Panc1 (cell line): ENCODE data around the gene PXMP2. TPM values are rescaled to one million over a fixed set of nuclear protein-coding genes. Genes with fewer than 3 reads are reported as not detected.

Experiments
- ATAC-seq: fragments of 200-7000 bp; cut with Tn5 transposase; 2 replicates; pipeline ENCODE4 v1.9.1; 2020; ENCODE audit warnings: mild to moderate bottlenecking, moderate library complexity
- BruUV-seq: library from RNA; stranded (reverse); fragments of 400-500 nt; replicated peaks from 2 replicates; lab custom pipeline; 2021; lab: Mats Ljungman, UMichigan
- CTCF ChIA-PET: fragments of 300-600 bp; sonication (Branson Sonifier 250); formaldehyde crosslinking; loops from one replicate; lab custom pipeline; 2022; ENCODE audit warnings: antibody characterized with exemption; lab: Charles Lee
- POLR2A ChIA-PET: fragments of 300-600 bp; sonication (Branson Sonifier 250); formaldehyde crosslinking; loops from one replicate; lab custom pipeline; 2022; ENCODE audit warnings: antibody characterized with exemption; lab: Charles Lee
- DNase-seq: peaks from one replicate; pipeline ENCODE4 v3.0.0-alpha.2; 2010; ENCODE audit warnings: low read depth, low spot score
- H3K27ac ChIP-seq: 2 replicates; pipeline ENCODE4 v1.5.1; 2011; ENCODE audit warnings: mild to moderate bottlenecking, low read length, inconsistent platforms
- H3K27me3 ChIP-seq: fragments of 200-500 bp; sonication (Bioruptor generic); 2 replicates; pipeline ENCODE4 v1.6.0; 2014; ENCODE audit warnings: low read length, inconsistent platforms; ENCODE audit not compliant: control insufficient read depth, insufficient read depth
- H3K36me3 ChIP-seq: fragments of 200-500 bp; sonication (Bioruptor generic); 2 replicates; pipeline ENCODE4 v1.5.1; 2014; ENCODE audit warnings: inconsistent platforms, mild to moderate bottlenecking, low read length, moderate library complexity; ENCODE audit not compliant: control insufficient read depth, insufficient read depth
- H3K4me1 ChIP-seq: 2 replicates; pipeline ENCODE4 v1.5.1; 2011; ENCODE audit warnings: inconsistent platforms, mild to moderate bottlenecking, low read length, moderate library complexity; ENCODE audit not compliant: control insufficient read depth, insufficient read depth
- H3K4me3 ChIP-seq, 2 experiments: 2 replicates each; pipeline ENCODE4 v1.5.1; 2011 to 2012; ENCODE audit warnings: low read depth in 2 of 2, low read length in 2 of 2, mild to moderate bottlenecking in 2 of 2, inconsistent platforms in 1 of 2, moderate library complexity in 1 of 2
- H3K9me3 ChIP-seq: fragments of 200-500 bp; sonication (Bioruptor generic); 2 replicates; pipeline ENCODE4 v1.5.1; 2014; ENCODE audit warnings: low read depth, mild to moderate bottlenecking, inconsistent platforms, low read length, moderate library complexity; ENCODE audit not compliant: control insufficient read depth, insufficient read depth
- POLR2AphosphoS5 ChIP-seq: IDR thresholded peaks from 2 replicates; pipeline ENCODE4 v1.6.1; 2012; ENCODE audit warnings: mild to moderate bottlenecking, low read depth, low read length, moderate library complexity
- SIN3A ChIP-seq: IDR thresholded peaks from 2 replicates; pipeline ENCODE4 v1.6.1; 2012; ENCODE audit warnings: low read depth, mild to moderate bottlenecking, low read length, moderate library complexity, borderline replicate concordance; ENCODE audit not compliant: insufficient read depth
- TCF7L2 ChIP-seq: IDR thresholded peaks from 2 replicates; pipeline ENCODE4 v1.6.1; 2011; ENCODE audit warnings: mild to moderate bottlenecking, low read depth, low read length, inconsistent platforms
- in situ Hi-C: cut with HindIII; loops from 2 replicates; pipeline ENCODE4 v1.10.0; 2016; ENCODE audit warnings: low sequenced_read_pairs, low pct_unique_long_range_greater_than_20kb
- intact Hi-C: fragments of 100-400 bp; cut with micrococcal nuclease; formaldehyde crosslinking; loops from one replicate; pipeline ENCODE4 v1.10.0; 2022; ENCODE audit not compliant: unreplicated experiment
- total RNA-seq: library from RNA; stranded (reverse); gene quantifications from one replicate; pipeline ENCODE4 v1.2.1, GENCODE V29; 2021; ENCODE audit not compliant: unreplicated experiment
- TF ChIP-seq, protein P1 (sequence below): fragments of 450-650 bp; IDR thresholded peaks from 2 replicates; pipeline ENCODE4 v1.5.1; 2017; ENCODE audit warnings: mild to moderate bottlenecking
- TF ChIP-seq, protein P2 (sequence below), 2 experiments: IDR thresholded peaks; 2 replicates each; pipeline ENCODE4 v1.6.1; 2011 to 2012; ENCODE audit warnings: low read depth in 2 of 2, control low read depth in 1 of 2, low read length in 1 of 2, mild to moderate bottlenecking in 1 of 2, moderate library complexity in 1 of 2; ENCODE audit not compliant: insufficient read depth in 1 of 2

Gene PXMP2
- total RNA-seq, 1 experiment from 2014 or later = 21.3 TPM

DNA sequence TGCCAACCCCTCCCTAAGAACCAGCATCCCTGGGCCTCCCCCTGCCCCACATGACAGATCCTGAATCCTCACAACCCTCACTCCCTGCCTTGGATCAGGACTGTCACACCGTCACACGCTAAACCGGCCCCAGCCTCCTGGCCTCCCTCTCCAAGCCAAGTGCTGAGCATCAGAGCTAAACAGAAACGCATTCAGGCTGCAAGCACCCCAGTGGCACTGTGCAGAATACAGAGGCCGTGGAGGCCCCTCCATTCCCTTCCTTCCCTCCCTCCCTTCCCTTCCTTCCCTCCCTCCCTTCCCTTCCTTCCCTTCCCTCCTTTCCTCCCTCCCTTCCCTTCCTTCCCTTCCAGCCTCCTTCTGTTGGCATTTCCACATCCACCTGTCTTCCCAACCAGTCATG lies 12.8 kb upstream of the PXMP2 start:
- no peaks in the 10 kb centered on the region for H3K4me1 ChIP-seq
- POLR2A ChIA-PET = no interaction called here
- H3K27ac ChIP-seq = no peak overlapping the region
- CTCF ChIA-PET = no interaction called here
- H3K9me3 ChIP-seq = no peaks in the 10 kb centered on the region
- ATAC-seq = no peak
- H3K4me3 ChIP-seq = no peak overlapping the region
- no peaks in the 10 kb centered on the region for H3K27me3 ChIP-seq
- TF ChIP-seq, protein P1, sequence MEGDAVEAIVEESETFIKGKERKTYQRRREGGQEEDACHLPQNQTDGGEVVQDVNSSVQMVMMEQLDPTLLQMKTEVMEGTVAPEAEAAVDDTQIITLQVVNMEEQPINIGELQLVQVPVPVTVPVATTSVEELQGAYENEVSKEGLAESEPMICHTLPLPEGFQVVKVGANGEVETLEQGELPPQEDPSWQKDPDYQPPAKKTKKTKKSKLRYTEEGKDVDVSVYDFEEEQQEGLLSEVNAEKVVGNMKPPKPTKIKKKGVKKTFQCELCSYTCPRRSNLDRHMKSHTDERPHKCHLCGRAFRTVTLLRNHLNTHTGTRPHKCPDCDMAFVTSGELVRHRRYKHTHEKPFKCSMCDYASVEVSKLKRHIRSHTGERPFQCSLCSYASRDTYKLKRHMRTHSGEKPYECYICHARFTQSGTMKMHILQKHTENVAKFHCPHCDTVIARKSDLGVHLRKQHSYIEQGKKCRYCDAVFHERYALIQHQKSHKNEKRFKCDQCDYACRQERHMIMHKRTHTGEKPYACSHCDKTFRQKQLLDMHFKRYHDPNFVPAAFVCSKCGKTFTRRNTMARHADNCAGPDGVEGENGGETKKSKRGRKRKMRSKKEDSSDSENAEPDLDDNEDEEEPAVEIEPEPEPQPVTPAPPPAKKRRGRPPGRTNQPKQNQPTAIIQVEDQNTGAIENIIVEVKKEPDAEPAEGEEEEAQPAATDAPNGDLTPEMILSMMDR = no peak
- TF ChIP-seq SIN3A (no peak), POLR2AphosphoS5 (no peak), TCF7L2 (no peak)
- TF ChIP-seq, protein P2, sequence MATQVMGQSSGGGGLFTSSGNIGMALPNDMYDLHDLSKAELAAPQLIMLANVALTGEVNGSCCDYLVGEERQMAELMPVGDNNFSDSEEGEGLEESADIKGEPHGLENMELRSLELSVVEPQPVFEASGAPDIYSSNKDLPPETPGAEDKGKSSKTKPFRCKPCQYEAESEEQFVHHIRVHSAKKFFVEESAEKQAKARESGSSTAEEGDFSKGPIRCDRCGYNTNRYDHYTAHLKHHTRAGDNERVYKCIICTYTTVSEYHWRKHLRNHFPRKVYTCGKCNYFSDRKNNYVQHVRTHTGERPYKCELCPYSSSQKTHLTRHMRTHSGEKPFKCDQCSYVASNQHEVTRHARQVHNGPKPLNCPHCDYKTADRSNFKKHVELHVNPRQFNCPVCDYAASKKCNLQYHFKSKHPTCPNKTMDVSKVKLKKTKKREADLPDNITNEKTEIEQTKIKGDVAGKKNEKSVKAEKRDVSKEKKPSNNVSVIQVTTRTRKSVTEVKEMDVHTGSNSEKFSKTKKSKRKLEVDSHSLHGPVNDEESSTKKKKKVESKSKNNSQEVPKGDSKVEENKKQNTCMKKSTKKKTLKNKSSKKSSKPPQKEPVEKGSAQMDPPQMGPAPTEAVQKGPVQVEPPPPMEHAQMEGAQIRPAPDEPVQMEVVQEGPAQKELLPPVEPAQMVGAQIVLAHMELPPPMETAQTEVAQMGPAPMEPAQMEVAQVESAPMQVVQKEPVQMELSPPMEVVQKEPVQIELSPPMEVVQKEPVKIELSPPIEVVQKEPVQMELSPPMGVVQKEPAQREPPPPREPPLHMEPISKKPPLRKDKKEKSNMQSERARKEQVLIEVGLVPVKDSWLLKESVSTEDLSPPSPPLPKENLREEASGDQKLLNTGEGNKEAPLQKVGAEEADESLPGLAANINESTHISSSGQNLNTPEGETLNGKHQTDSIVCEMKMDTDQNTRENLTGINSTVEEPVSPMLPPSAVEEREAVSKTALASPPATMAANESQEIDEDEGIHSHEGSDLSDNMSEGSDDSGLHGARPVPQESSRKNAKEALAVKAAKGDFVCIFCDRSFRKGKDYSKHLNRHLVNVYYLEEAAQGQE (IDR thresholded peaks at IDR 0.05; ENCODE audit: insufficient read depth in 1 of 2, low read depth in 2 of 2, low read length in 1 of 2) = no peak
- no peak for DNase-seq
- intact Hi-C loops (no loop called here), in situ Hi-C loops (no loop called here)
- no TSS peak for BruUV-seq
- peaks cover 4% of the 10 kb centered on the region; the same call in 1 of the 2 replicates for H3K36me3 ChIP-seq

DNA sequence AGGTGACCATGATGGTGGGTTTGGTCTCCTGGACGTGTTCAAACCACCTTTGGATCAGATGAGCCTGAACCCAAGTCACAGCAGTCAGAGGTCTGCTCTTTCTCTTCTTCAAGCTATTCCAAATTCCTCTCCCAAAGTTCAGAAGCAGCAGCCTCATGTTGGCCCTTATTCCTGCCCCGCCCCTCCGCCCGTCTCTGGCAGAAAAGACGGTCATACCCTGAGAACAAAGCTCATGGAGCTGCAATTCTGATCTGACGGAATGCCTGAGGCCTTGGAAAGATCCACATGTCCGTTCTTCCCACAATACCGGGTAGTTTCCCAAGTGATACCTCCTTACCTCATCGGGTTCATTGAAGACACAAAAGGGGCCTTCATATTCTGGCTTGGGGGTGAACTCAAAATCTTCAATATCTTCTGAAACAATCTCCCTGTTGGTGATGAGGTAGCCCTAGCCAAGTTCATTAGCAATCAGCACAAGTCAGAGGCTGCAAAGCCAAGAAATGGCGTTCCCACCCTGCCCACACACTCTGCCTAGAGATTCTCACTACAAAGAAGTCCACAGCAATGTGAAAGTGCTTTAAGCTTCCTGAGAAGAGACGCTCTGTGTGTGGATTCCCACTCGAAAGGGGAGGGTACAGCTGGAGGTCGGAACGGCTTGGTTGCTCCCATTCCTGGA lies 11.5 kb upstream of the PXMP2 start:
- intact Hi-C loops (no loop called here), in situ Hi-C loops (no loop called here)
- Histone ChIP-seq H3K4me3 (no peak overlapping the region), H3K27ac (no peak overlapping the region), H3K27me3 (no peaks in the 10 kb centered on the region), H3K4me1 (no peaks in the 10 kb centered on the region), H3K36me3 (peaks cover 4% of the 10 kb centered on the region; the same call in 1 of the 2 replicates), H3K9me3 (no peaks in the 10 kb centered on the region)
- BruUV-seq = no TSS peak
- CTCF ChIA-PET = no interaction called here
- TF ChIP-seq, protein P1 = no peak
- TF ChIP-seq POLR2AphosphoS5 (no peak), TCF7L2 (no peak), SIN3A (no peak)
- TF ChIP-seq, protein P2 (IDR thresholded peaks at IDR 0.05; ENCODE audit: insufficient read depth in 1 of 2, low read depth in 2 of 2, low read length in 1 of 2) = no peak
- ATAC-seq = no peak
- POLR2A ChIA-PET = no interaction called here
- no peak for DNase-seq
